ENCODE measurements around the gene CCDC8. TPM values are rescaled to one million over a fixed set of nuclear protein-coding genes. Genes with fewer than 3 reads are reported as not detected.

CCDC8 gene
- total RNA-seq, 4 donors from 2014 or later = 2.8 to 7.3 (median 5.0) TPM

DNA sequence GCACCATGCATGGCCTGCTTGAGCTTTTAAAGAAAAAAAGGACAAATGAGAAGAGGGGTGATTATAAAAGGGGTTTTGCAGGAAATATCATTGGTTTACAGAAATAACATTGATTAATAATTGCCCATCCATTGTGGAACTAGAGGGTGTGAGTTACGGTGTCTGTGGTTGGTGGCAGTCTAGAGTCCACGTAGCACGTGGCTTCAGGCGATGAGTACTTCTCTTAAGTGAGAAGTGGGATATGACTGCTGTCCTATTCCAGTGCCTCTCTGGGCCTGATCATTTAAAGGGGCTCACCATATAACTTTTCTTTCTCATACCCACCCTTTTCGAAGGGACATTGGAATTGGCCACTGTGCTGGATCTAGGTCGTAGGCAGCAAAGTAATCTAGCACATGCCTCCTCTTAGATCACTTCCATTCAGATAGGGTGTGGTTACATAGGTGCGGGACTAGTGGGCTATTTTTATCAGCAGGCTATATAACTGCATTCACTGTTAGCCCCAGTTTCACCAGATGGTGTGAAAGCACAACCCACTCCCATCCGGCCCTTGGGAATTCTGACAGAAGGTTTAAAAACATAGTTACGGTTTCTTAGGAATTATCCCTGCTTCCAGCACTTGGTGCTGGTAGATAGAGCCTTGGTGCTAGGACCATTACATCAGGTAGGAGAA, 46.6 kb downstream of the CCDC8 start:
- TF ChIP-seq EP300 (IDR thresholded peaks at IDR 0.05) = no peak
- TF ChIP-seq, protein P1, sequence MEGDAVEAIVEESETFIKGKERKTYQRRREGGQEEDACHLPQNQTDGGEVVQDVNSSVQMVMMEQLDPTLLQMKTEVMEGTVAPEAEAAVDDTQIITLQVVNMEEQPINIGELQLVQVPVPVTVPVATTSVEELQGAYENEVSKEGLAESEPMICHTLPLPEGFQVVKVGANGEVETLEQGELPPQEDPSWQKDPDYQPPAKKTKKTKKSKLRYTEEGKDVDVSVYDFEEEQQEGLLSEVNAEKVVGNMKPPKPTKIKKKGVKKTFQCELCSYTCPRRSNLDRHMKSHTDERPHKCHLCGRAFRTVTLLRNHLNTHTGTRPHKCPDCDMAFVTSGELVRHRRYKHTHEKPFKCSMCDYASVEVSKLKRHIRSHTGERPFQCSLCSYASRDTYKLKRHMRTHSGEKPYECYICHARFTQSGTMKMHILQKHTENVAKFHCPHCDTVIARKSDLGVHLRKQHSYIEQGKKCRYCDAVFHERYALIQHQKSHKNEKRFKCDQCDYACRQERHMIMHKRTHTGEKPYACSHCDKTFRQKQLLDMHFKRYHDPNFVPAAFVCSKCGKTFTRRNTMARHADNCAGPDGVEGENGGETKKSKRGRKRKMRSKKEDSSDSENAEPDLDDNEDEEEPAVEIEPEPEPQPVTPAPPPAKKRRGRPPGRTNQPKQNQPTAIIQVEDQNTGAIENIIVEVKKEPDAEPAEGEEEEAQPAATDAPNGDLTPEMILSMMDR (IDR thresholded peaks at IDR 0.05) = no peak
- TF ChIP-seq POLR2A (IDR thresholded peaks at IDR 0.05) = no peak
- Histone ChIP-seq H3K4me1 (no peaks in the 10 kb centered on the region), H3K27ac (no peak overlapping the region), H3K9me3 (no peaks in the 10 kb centered on the region), H3K27me3 (no peaks in the 10 kb centered on the region), H3K4me3 (no peak overlapping the region), H3K36me3 (peaks cover 0 to 68% (median 0%) of the 10 kb centered on the region in 3 donors)
- DNase-seq (ENCODE audit: low spot score in 2 of 2) = no peak
- WGBS, 2 donors = 79 to 85% methylated on average over 9 of the region's 9 CpGs

DNA sequence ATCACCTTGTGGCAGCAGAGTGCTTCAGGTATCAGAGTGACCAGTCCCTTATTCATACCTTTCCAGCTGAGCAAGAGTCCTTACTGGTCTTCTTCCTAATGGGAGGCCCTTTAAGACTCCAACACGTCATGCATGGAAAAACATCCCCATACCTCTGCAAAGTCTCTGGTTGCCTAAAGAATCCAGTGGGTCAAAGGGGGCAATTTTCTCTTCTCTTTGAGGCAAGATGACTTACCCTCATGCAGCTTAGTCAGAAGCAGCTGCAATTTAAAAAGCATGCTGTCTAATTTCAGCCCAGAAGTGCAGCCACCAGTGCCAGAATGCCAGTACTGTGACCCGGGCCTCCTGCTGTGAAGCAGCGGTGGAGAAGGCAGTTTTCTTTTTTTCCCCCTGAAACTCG, 47.8 kb downstream of the CCDC8 start:
- WGBS, 2 donors = 76 to 82% methylated on average over 4 of the region's 4 CpGs
- Histone ChIP-seq H3K9me3 (no peaks in the 10 kb centered on the region), H3K27ac (no peak overlapping the region), H3K27me3 (no peaks in the 10 kb centered on the region), H3K4me3 (no peak overlapping the region), H3K4me1 (no peaks in the 10 kb centered on the region), H3K36me3 (peaks cover 0 to 63% (median 0%) of the 10 kb centered on the region in 3 donors)
- no peak for TF ChIP-seq EP300 (IDR thresholded peaks at IDR 0.05)
- no peak for TF ChIP-seq POLR2A (IDR thresholded peaks at IDR 0.05)
- TF ChIP-seq, protein P1 (IDR thresholded peaks at IDR 0.05) = no peak
- no peak for DNase-seq (ENCODE audit: low spot score in 2 of 2)

DNA sequence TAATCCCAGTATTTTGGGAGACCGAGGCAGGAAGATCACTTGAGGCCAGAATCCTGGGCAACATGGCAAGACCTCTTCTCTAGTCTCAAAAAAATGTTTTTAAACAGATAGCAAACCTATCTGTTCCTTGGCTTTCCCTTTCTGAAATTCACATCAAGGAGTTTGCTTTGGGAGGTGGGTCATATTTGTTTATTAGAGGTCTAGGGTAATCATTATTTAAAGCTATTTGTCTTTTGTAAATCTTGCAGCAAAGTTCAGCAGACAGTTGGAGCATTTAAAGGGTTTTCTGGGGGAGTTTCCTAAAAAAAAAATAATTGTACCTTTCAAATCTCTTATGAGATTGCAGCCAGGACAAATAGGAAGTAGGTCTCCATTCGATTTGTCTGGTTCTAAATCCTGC, 49.0 kb downstream of the CCDC8 start:
- 89 to 96% methylated on average over 2 of the region's 2 CpGs for WGBS, 2 donors
- TF ChIP-seq, protein P1 (IDR thresholded peaks at IDR 0.05) = no peak
- no peak for TF ChIP-seq POLR2A (IDR thresholded peaks at IDR 0.05)
- no peak for TF ChIP-seq EP300 (IDR thresholded peaks at IDR 0.05)
- Histone ChIP-seq H3K9me3 (no peaks in the 10 kb centered on the region), H3K27ac (no peak overlapping the region), H3K27me3 (no peaks in the 10 kb centered on the region), H3K4me1 (no peaks in the 10 kb centered on the region), H3K4me3 (no peak overlapping the region), H3K36me3 (peaks cover 0 to 58% (median 0%) of the 10 kb centered on the region in 3 donors)
- no peak for DNase-seq (ENCODE audit: low spot score in 2 of 2)

DNA sequence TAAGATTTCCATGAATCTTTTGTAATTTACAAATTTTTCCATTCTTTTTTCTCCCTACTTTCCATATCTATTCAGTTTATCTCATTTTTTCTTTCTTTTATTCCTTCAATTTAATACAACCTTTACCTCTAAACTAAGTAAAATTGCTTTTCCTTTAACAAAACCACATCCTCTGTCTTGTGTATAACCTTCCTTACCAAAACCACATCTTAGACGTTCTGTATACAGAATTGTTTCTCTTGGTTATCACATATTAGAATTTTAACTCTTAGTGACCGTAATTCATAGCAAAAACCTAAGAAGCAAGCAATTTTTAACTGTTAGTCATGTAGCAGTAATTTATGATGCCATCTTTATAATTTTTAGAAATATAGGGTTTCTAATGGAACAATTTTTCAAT, 51.4 kb downstream of the CCDC8 start:
- Histone ChIP-seq H3K4me3 (no peak overlapping the region), H3K27me3 (no peaks in the 10 kb centered on the region), H3K36me3 (peaks cover 0 to 45% (median 0%) of the 10 kb centered on the region in 3 donors), H3K9me3 (no peaks in the 10 kb centered on the region), H3K4me1 (no peaks in the 10 kb centered on the region), H3K27ac (no peak overlapping the region)
- TF ChIP-seq EP300 (IDR thresholded peaks at IDR 0.05) (no peak), POLR2A (IDR thresholded peaks at IDR 0.05) (no peak)
- TF ChIP-seq, protein P1 (IDR thresholded peaks at IDR 0.05) = no peak
- DNase-seq (ENCODE audit: low spot score in 2 of 2) = no peak
- 54 to 55% methylated on average over 2 of the region's 2 CpGs for WGBS, 2 donors

Other genes starting within 250 kb of the CCDC8 start
- not detected for gene IGFL1, start 183.8 kb downstream of the CCDC8 start, total RNA-seq
- gene HIF3A, start 116.5 kb downstream of the CCDC8 start, total RNA-seq = 100 to 1,000 TPM; 166 to 235 (median 209) TPM
- gene PPP5C, start 66.5 kb downstream of the CCDC8 start, total RNA-seq = 100 to 1,000 TPM in 1 of 4 donors, 10 to 100 TPM in 3; 70.5 to 132 (median 88.8) TPM
- gene PNMA8C, start 15.4 kb upstream of the CCDC8 start, total RNA-seq = under 1 TPM in 1 of 4 donors, not detected in 3; 0.30 TPM
- gene PNMA8A, start 58.0 kb upstream of the CCDC8 start, total RNA-seq = 1 to 10 TPM in 3 of 4 donors, under 1 TPM in 1; 0.90 to 7.4 (median 3.4) TPM
- 1 to 10 TPM; 3.1 to 4.2 (median 3.7) TPM for gene PNMA8B, start 82.3 kb upstream of the CCDC8 start, total RNA-seq
- 100 to 1,000 TPM; 123 to 167 (median 137) TPM for gene CALM3, start 187.8 kb upstream of the CCDC8 start, total RNA-seq
- gene PTGIR, start 211.5 kb upstream of the CCDC8 start, total RNA-seq = 10 to 100 TPM in 2 of 4 donors, 1 to 10 TPM in 2; 3.1 to 43.2 (median 12.7) TPM
- gene GNG8, start 222.6 kb upstream of the CCDC8 start, total RNA-seq = not detected
- gene DACT3, start 247.6 kb upstream of the CCDC8 start, total RNA-seq = 10 to 100 TPM in 1 of 4 donors, 1 to 10 TPM in 3; 7.1 to 11.7 (median 8.2) TPM

Measured in tibial nerve (tissue), 4 donors.